Astrocyte of the cerebellum (primary cell): ENCODE results near the gene SFSWAP.

Experiments used
- DNase-seq: peaks from one replicate; pipeline ENCODE4 v3.0.0-alpha.2; 2011; ENCODE audit warnings: low read depth
- H3K4me3 ChIP-seq: 2 replicates; pipeline ENCODE4 v1.5.1; 2011; ENCODE audit warnings: mild to moderate bottlenecking, low read depth, low read length, moderate library complexity
- in situ Hi-C: cut with HindIII; loops from 2 replicates; pipeline ENCODE4 v1.10.0; 2017; ENCODE audit warnings: low sequenced_read_pairs
- TF ChIP-seq, protein P1 (sequence below): IDR thresholded peaks from 2 replicates; pipeline ENCODE4 v1.5.1; 2012; ENCODE audit warnings: low read length, low read depth, moderate library complexity, mild to moderate bottlenecking; ENCODE audit errors: missing control alignments

SFSWAP gene

DNA sequence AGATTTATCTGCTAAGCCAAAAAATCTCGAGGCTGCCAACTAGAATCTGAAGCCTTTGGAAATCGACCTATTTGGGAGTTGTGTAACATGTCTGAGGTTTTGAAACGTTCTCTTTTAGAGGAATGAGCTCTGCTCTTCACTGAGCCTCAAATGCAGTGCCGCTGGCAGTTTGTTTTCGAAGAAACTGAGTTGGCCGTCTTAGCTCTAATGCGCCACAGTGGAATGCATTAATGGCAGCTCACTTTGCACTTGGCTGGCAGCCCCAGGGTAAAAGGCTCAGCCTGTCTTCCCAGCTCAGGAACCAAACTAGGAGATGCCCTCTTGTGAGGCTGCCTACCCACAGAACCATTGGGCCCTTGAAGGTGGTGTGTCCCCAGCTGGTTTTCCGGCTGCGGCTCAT lies 53.8 kb downstream of the SFSWAP start:
- DNase-seq: no peak
- H3K4me3 ChIP-seq: no peak overlapping the region
- TF ChIP-seq, protein P1, sequence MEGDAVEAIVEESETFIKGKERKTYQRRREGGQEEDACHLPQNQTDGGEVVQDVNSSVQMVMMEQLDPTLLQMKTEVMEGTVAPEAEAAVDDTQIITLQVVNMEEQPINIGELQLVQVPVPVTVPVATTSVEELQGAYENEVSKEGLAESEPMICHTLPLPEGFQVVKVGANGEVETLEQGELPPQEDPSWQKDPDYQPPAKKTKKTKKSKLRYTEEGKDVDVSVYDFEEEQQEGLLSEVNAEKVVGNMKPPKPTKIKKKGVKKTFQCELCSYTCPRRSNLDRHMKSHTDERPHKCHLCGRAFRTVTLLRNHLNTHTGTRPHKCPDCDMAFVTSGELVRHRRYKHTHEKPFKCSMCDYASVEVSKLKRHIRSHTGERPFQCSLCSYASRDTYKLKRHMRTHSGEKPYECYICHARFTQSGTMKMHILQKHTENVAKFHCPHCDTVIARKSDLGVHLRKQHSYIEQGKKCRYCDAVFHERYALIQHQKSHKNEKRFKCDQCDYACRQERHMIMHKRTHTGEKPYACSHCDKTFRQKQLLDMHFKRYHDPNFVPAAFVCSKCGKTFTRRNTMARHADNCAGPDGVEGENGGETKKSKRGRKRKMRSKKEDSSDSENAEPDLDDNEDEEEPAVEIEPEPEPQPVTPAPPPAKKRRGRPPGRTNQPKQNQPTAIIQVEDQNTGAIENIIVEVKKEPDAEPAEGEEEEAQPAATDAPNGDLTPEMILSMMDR: no peak
- in situ Hi-C loops: no loop called here

DNA sequence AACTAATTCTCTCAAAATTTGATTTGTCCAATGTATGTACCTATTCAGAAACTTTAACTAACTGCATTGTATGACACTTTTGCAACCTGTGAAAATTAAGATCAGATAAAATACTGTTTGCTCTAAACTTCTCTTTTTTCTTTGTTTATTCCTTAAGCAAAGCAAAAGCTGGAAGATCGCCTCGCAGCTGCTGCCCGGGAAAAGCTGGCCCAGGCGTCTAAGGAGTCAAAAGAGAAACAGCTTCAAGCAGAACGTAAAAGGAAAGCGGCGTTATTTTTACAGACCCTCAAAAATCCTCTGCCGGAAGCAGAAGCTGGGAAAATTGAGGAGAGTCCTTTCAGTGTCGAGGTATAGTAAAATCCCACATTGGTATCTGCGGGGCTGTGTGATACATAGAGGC lies 55.1 kb downstream of the SFSWAP start:
- no peak overlapping the region for H3K4me3 ChIP-seq
- in situ Hi-C loops: no loop called here
- DNase-seq: no peak
- TF ChIP-seq, protein P1: no peak

DNA sequence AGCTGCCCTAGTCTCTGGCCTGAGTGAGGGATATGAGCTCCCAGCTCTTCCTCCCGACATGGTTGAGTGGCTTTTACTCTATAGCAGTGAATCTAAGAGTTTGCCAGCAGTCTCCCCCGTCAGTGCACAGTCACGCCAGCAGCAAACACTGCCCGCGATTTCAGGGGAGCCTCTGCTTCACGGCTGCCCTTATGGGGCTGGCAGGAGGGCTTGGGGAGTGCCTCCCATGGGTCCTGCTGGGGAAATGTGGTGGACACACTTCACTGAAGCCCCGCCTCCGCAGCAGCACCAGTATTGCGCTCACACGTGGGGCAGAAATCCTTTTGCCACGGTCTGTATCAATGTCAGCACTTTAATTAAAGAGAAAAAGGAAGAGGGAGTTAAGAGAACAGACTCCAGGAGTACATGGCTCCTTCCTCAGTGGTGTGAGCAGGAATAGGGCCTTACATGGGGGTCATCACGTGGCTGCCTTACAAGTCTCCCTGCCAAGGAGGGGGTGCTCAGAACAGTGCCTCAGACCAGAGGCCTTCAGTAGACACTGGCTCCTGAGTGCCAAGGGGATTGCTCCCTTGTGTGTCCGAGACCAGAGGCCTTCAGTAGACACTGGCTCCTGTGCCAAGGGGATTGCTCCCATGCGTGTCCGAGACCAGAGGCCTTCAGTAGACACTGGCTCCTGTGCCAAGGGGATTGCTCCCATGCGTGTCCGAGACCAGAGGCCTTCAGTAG lies 55.7 kb downstream of the SFSWAP start:
- in situ Hi-C loops: no loop called here
- TF ChIP-seq, protein P1: no peak
- no peak for DNase-seq
- no peak overlapping the region for H3K4me3 ChIP-seq

DNA sequence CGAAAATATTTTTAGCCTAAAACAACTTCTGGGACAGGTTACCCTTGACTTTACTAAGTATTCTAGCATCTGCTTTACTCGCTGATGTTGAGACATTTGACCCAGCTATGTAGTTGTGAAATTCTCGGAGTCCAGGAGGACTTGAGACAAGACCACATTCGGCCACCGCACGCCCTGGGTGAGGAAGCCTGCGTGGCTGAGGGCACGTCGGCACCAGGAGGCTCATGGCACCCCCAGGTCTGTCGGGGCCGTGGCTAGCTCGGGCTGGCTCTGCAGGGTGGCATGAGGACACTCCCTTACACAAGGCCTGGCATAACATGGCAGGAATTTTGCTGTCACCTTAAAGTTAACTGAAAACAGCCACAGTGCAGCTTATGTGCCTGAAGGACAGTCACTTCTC lies 59.2 kb downstream of the SFSWAP start:
- DNase-seq: no peak
- in situ Hi-C loops: no loop called here
- no peak overlapping the region for H3K4me3 ChIP-seq
- TF ChIP-seq, protein P1: no peak

DNA sequence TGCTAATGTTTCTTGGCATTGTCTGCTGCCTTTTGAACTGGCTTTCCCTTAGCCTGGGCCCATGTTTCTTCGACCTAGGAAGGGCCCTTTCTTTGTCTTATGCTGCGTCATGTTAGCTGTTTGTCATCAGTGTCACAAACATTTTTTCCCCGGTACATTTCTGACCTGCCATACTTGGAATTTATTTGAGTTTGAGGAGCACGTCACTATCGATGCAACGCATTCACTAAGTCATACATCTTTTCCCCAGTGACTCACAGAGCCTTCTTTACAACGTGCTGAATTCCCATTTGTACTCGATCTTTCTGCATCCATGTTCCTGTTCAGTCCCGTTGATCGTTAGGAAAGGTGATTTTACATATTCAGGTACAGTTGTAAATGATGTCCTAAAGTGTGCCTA lies 61.1 kb downstream of the SFSWAP start:
- TF ChIP-seq, protein P1: no peak
- H3K4me3 ChIP-seq: no peak overlapping the region
- in situ Hi-C loops: no loop called here
- DNase-seq: no peak

DNA sequence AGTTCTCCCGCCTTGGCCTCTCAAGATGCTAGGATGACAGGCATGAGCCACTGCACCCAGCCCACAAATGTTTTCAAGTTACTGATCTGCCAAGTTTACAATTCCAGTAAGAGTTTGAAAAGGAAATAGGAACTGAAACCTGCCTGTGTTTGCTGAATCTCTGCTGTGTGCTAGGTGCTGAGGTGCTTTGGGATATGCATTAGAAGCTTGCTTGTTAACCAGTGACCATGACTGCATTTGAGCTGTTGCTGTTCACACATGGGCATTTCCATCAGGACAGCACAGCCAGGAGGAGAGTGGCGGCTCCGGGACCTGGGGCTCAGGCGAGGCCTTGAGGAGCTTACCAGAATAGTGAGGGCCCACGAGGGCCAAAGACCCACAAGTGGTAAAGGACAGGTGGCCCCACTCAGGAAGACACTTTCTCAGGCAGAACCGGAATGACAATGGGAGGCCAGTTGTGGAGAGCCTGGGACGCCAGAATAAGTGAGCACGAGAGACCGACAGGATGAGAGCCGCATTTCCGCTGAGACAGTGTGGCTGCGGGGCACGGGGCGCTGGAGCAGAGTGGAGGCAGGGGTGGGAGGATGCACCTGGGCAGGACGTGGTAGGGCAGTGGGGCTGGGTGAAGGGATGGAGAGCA lies 62.8 kb downstream of the SFSWAP start:
- in situ Hi-C loops: no loop called here
- no peak overlapping the region for H3K4me3 ChIP-seq

More for the DNA sequence above, 62.8 kb downstream of the SFSWAP start:
- TF ChIP-seq, protein P1: no peak
- no peak for DNase-seq
